T-cell (primary cell): ENCODE results near the gene VRK2. TPM values are rescaled to one million over a fixed set of nuclear protein-coding genes. Genes with fewer than 3 reads are reported as not detected.
"Not testable (repeated sequence)": the region's sequence is repeated elsewhere in the genome, so short reads cannot be mapped to it uniquely, and the experiment has no call there.

Experiments used
- ATAC-seq, 4 experiments: fragments of 200-7000 bp in 3 of 4; fragments of 150-1000 bp in 1 of 4; cut with Tn5 transposase; replicated peaks in 1 of 4; 1 replicate in 3 of 4; 2 replicates in 1 of 4; pipeline ENCODE4 v1.10.0; 2021; ENCODE audit warnings: moderate library complexity in 3 of 4, mild to moderate bottlenecking in 2 of 4, moderate number of reproducible peaks in 1 of 4
- CTCF ChIA-PET, 2 donors: fragments of 300-600 bp; sonication (Branson Sonifier 250); formaldehyde crosslinking; loops; one replicate each; lab custom pipeline; 2022; ENCODE audit warnings: antibody characterized with exemption in 2 of 2; lab: Charles Lee
- POLR2A ChIA-PET, 2 donors: fragments of 300-600 bp; sonication (Branson Sonifier 250); formaldehyde crosslinking; loops; one replicate each; lab custom pipeline; 2022; ENCODE audit warnings: antibody characterized with exemption in 2 of 2; lab: Charles Lee
- DNase-seq, 35 experiments: peaks; one replicate each; pipeline versions ENCODE4 v3.0.0 to v3.0.0-alpha.2; 2013 to 2023
- H3K27ac ChIP-seq: one replicate; pipeline ENCODE4 v1.5.1; 2013; ENCODE audit warnings: low read length
- H3K27me3 ChIP-seq, 2 experiments: replicated peaks in 1 of 2; 1 replicate in 1 of 2; 2 replicates in 1 of 2; pipeline versions ENCODE4 v1.6.1 to v1.7.0; 2013; ENCODE audit warnings: low read length in 1 of 2, mixed read lengths in 1 of 2; ENCODE audit not compliant: control insufficient read depth in 2 of 2, insufficient read depth in 2 of 2; ENCODE audit errors: extremely low read depth in 1 of 2
- H3K36me3 ChIP-seq, 2 donors: 1 replicate in 1 of 2; 2 replicates in 1 of 2; pipeline versions ENCODE4 v1.6.1 to v1.7.0; 2013; ENCODE audit warnings: low read length in 1 of 2; ENCODE audit not compliant: control insufficient read depth in 2 of 2, insufficient read depth in 1 of 2; ENCODE audit errors: extremely low read depth in 1 of 2
- H3K4me1 ChIP-seq, 2 experiments: 1 replicate in 1 of 2; 2 replicates in 1 of 2; pipeline versions ENCODE4 v1.6.1 to v1.7.0; 2013; ENCODE audit warnings: low read length in 2 of 2, mixed read lengths in 1 of 2; ENCODE audit not compliant: insufficient read depth in 2 of 2, control insufficient read depth in 1 of 2; ENCODE audit errors: extremely low read depth in 1 of 2
- H3K4me3 ChIP-seq, 2 donors: 1 replicate in 1 of 2; 2 replicates in 1 of 2; pipeline versions ENCODE4 v1.5.1 to v1.7.0; 2013; ENCODE audit warnings: mild to moderate bottlenecking in 2 of 2, low read length in 1 of 2, moderate library complexity in 1 of 2; ENCODE audit not compliant: control insufficient read depth in 1 of 2; ENCODE audit errors: extremely low read depth in 1 of 2
- H3K9me3 ChIP-seq: 2 replicates; pipeline ENCODE4 v1.7.0; 2013
- H3K27ac Mint-ChIP-seq, 2 donors: one replicate each; pipeline ENCODE4 v1.8.0; 2020 to 2021; ENCODE audit warnings: mild to moderate bottlenecking in 2 of 2, mixed read lengths in 2 of 2
- H3K27me3 Mint-ChIP-seq, 2 donors: one replicate each; pipeline ENCODE4 v1.8.0; 2021 to 2022; ENCODE audit warnings: mixed read lengths in 2 of 2
- H3K36me3 Mint-ChIP-seq: one replicate; pipeline ENCODE4 v1.8.0; 2021; ENCODE audit warnings: mixed read lengths
- H3K4me1 Mint-ChIP-seq, 3 donors: one replicate each; pipeline ENCODE4 v1.8.0; 2020 to 2022; ENCODE audit warnings: mixed read lengths in 3 of 3, mild to moderate bottlenecking in 1 of 3
- H3K4me3 Mint-ChIP-seq, 3 donors: one replicate each; pipeline ENCODE4 v1.8.0; 2020 to 2022; ENCODE audit warnings: mild to moderate bottlenecking in 3 of 3, mixed read lengths in 3 of 3, moderate library complexity in 3 of 3
- H3K9me3 Mint-ChIP-seq, 3 donors: one replicate each; pipeline ENCODE4 v1.8.0; 2020 to 2022; ENCODE audit warnings: mixed read lengths in 3 of 3
- WGBS: methylation state at CpG from one replicate; pipeline ENCODE4 v1.1.5; 2013; ENCODE audit warnings: missing lambda C conversion rate; ENCODE audit not compliant: insufficient coverage; 5-methylcytosine and 5-hydroxymethylcytosine counted together
- total RNA-seq, 35 experiments: library from RNA in 6 of 35; stranded (reverse) in 6 of 35; fragments of 120-200 nt in 1 of 35; gene quantifications; one replicate each; pipeline versions ENCODE4 v1.2.1 to v1.2.4 and lab custom pipeline; 2013 to 2026

The VRK2 gene
- total RNA-seq, 5 donors from 2014 or later (not counting 1 experiment from before 2014, with no cell fraction given) = 13.9 to 18.8 (median 15.7) TPM

DNA sequence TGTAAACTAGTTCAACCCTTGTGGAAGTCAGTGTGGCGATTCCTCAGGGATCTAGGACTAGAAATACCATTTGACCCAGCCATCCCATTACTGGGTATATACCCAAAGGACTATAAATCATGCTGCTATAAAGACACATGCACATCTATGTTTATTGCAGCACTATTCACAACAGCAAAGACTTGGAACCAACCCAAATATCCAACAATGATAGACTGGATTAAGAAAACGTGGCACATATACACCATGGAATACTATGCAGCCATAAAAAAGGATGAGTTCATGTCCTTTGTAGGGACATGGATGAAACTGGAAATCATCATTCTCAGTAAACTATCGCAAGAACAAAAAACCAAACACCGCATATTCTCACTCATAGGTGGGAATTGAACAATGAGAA, 130.6 kb downstream of the VRK2 start:
- H3K27me3 ChIP-seq, DNase-seq, H3K36me3 ChIP-seq, POLR2A ChIA-PET, H3K9me3 ChIP-seq, H3K27ac ChIP-seq, H3K4me1 ChIP-seq, H3K27ac Mint-ChIP-seq, CTCF ChIA-PET, H3K4me3 ChIP-seq, H3K27me3 Mint-ChIP-seq, H3K4me3 Mint-ChIP-seq, H3K4me1 Mint-ChIP-seq, ATAC-seq: not testable (repeated sequence)
- peaks cover 33% of the 10 kb centered on the region for H3K36me3 Mint-ChIP-seq
- no CpG with 5 or more reads among the region's 4 CpGs for WGBS
- H3K9me3 Mint-ChIP-seq = peaks cover 8 to 14% (median 11%) of the 10 kb centered on the region in 3 donors

DNA sequence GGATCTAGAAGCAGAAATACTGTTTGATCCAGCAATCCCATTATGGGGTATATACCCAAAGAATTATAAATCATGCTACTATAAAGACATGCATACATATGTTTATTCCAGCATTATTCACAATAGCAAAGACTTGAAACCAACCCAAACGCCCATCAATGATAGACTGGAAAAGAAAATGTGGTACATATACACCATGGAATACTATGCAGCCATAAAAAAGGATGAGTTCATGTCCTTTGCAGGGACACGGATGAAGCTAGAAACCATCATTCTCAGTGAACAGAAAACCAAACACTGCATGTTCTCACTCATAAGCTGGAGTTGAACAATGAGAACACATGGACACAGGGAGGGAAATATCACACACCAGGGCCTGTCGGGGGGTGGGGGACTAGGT, 133.6 kb downstream of the VRK2 start:
- POLR2A ChIA-PET, H3K9me3 ChIP-seq, H3K4me1 Mint-ChIP-seq, H3K27ac Mint-ChIP-seq, H3K9me3 Mint-ChIP-seq, H3K27me3 ChIP-seq, H3K27ac ChIP-seq, H3K27me3 Mint-ChIP-seq, H3K4me1 ChIP-seq, DNase-seq, H3K4me3 ChIP-seq, ATAC-seq, H3K4me3 Mint-ChIP-seq, H3K36me3 ChIP-seq, CTCF ChIA-PET: not testable (repeated sequence)
- no CpG with 5 or more reads among the region's 3 CpGs for WGBS
- peaks cover 13% of the 10 kb centered on the region for H3K36me3 Mint-ChIP-seq

DNA sequence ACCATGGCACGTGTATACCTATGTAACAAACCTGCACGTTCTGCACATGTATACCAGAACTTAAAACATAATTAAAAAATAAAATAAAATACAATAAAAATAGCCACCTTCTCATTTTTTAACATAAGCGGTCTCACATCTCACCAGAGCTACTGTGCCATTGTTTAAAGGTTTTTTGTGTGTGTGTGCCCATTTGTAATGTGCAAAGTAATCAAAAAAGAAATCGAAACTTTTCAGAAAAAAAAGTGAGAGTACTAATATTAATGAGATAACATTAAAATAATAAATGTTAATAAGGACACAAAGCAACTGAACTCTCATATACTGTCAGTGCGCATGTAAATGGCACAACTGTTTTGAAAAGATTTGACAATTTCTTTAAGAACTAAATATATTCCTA, 134.0 kb downstream of the VRK2 start:
- H3K27me3 Mint-ChIP-seq = no peaks in the 10 kb centered on the region
- Histone ChIP-seq H3K9me3 (no peaks in the 10 kb centered on the region), H3K27ac (no peak overlapping the region), H3K4me3 (no peak overlapping the region), H3K27me3 (no peaks in the 10 kb centered on the region), H3K36me3 (no peaks in the 10 kb centered on the region), H3K4me1 (no peaks in the 10 kb centered on the region)
- no peak overlapping the region for H3K4me3 Mint-ChIP-seq
- POLR2A ChIA-PET = no interaction called here
- H3K4me1 Mint-ChIP-seq = no peaks in the 10 kb centered on the region
- H3K27ac Mint-ChIP-seq = no peak overlapping the region
- WGBS = no CpG with 5 or more reads among the region's 5 CpGs
- ATAC-seq = no peak
- CTCF ChIA-PET = no interaction called here
- H3K36me3 Mint-ChIP-seq = peaks cover 13% of the 10 kb centered on the region
- H3K9me3 Mint-ChIP-seq = peaks cover 0 to 3% (median 3%) of the 10 kb centered on the region in 3 donors
- DNase-seq = no peak

GRCh38 chr2:58182527-58182926, 135.9 kb downstream of the VRK2 start:
- Histone ChIP-seq H3K36me3 (no peaks in the 10 kb centered on the region), H3K27me3 (no peaks in the 10 kb centered on the region), H3K9me3 (no peaks in the 10 kb centered on the region), H3K27ac (no peak overlapping the region), H3K4me1 (no peaks in the 10 kb centered on the region), H3K4me3 (no peak overlapping the region)
- no peak for ATAC-seq
- H3K27ac Mint-ChIP-seq = no peak overlapping the region
- DNase-seq = no peak
- ChIA-PET POLR2A (no interaction called here), CTCF (interaction anchor here in 1 of 2 donors (1.0 kb wide), 1 partner anchor 16 kb away, joined by 3 read pairs; no protein-coding TSS in a partner anchor)
- H3K4me3 Mint-ChIP-seq = no peak overlapping the region
- H3K9me3 Mint-ChIP-seq = peaks cover 0 to 3% (median 3%) of the 10 kb centered on the region in 3 donors
- H3K27me3 Mint-ChIP-seq = no peaks in the 10 kb centered on the region
- peaks cover 15% of the 10 kb centered on the region for H3K36me3 Mint-ChIP-seq
- WGBS = no CpG with 5 or more reads among the region's 1 CpG
- no peaks in the 10 kb centered on the region for H3K4me1 Mint-ChIP-seq

- no CpG with 5 or more reads among the region's 4 CpGs for WGBS
- Mint-ChIP-seq H3K4me3 (no peak overlapping the region), H3K9me3 (no peaks in the 10 kb centered on the region), H3K27ac (no peak overlapping the region), H3K4me1 (no peaks in the 10 kb centered on the region), H3K36me3 (peaks cover 2% of the 10 kb centered on the region), H3K27me3 (no peaks in the 10 kb centered on the region)
- DNase-seq (no peak), ATAC-seq (no peak)
- no peaks in the 10 kb centered on the region for H3K36me3 ChIP-seq
- no peaks in the 10 kb centered on the region for H3K4me1 ChIP-seq
- H3K27ac ChIP-seq = no peak overlapping the region
- CTCF ChIA-PET = no interaction called here
- no peaks in the 10 kb centered on the region for H3K9me3 ChIP-seq
- no peaks in the 10 kb centered on the region for H3K27me3 ChIP-seq
- POLR2A ChIA-PET = no interaction called here
- H3K4me3 ChIP-seq = no peak overlapping the region
These were observed 139.9 kb downstream of the VRK2 start for GRCh38 chr2:58186501-58186900.

GRCh38 chr2:58187022-58187421, 140.4 kb downstream of the VRK2 start:
- H3K9me3 ChIP-seq, H3K27ac ChIP-seq, H3K4me3 ChIP-seq, H3K4me1 ChIP-seq, H3K36me3 Mint-ChIP-seq, H3K9me3 Mint-ChIP-seq, ATAC-seq, H3K27me3 Mint-ChIP-seq, H3K27me3 ChIP-seq, DNase-seq, H3K4me1 Mint-ChIP-seq, H3K36me3 ChIP-seq, H3K4me3 Mint-ChIP-seq, H3K27ac Mint-ChIP-seq: not testable (repeated sequence)
- 95% methylated on average over 3 of the region's 6 CpGs for WGBS
- ChIA-PET POLR2A (interaction anchor here in 1 of 2 donors (0.6 kb wide), 1 partner anchor 21 kb away, joined by 3 read pairs; no protein-coding TSS in a partner anchor), CTCF (interaction anchor here in 1 of 2 donors (0.6 kb wide), 1 partner anchor 133 kb away, joined by 4 read pairs; no protein-coding TSS in a partner anchor)

GRCh38 chr2:58194458-58194857, 147.9 kb downstream of the VRK2 start:
- H3K27me3 Mint-ChIP-seq = no peaks in the 10 kb centered on the region
- ATAC-seq (no peak), DNase-seq (no peak)
- H3K4me1 ChIP-seq = no peaks in the 10 kb centered on the region
- H3K27me3 ChIP-seq = no peaks in the 10 kb centered on the region
- no peak overlapping the region for H3K4me3 ChIP-seq
- no peaks in the 10 kb centered on the region for H3K9me3 Mint-ChIP-seq
- H3K36me3 ChIP-seq = no peaks in the 10 kb centered on the region
- CTCF ChIA-PET = no interaction called here
- no peak overlapping the region for H3K27ac Mint-ChIP-seq
- no peak overlapping the region for H3K4me3 Mint-ChIP-seq
- 100% methylated on average over 1 of the region's 2 CpGs for WGBS
- H3K9me3 ChIP-seq = no peaks in the 10 kb centered on the region
- POLR2A ChIA-PET = no interaction called here
- H3K36me3 Mint-ChIP-seq = peaks cover 6% of the 10 kb centered on the region
- H3K4me1 Mint-ChIP-seq = no peaks in the 10 kb centered on the region
- H3K27ac ChIP-seq = no peak overlapping the region
